OCI-LY3 (cell line): ENCODE data around the gene SNAP47.
A peak's percentile ranks its signal among the peaks of the same experiment; 100 is the strongest.

Experiments used
- H2AFZ ChIP-seq: fragments of 200-600, 300-600 bp; shearing (Covaris generic); 2 replicates; pipeline ENCODE4 v1.6.0; 2014; ENCODE audit warnings: antibody characterized with exemption, low read depth, low read length
- H3K27ac ChIP-seq: fragments of 200-600, 300-600 bp; sonication (generic); 2 replicates; pipeline ENCODE4 v1.5.1; 2014; ENCODE audit warnings: mild to moderate bottlenecking, low read length, moderate library complexity, mixed read lengths
- H3K27me3 ChIP-seq: fragments of 200-600, 300-600 bp; sonication (generic); 2 replicates; pipeline ENCODE4 v1.6.1; 2014; ENCODE audit warnings: low read depth, low read length, mixed read lengths
- H3K36me3 ChIP-seq: fragments of 200-600, 300-600 bp; sonication (generic); replicated peaks from 2 replicates; pipeline ENCODE3; 2014; ENCODE audit warnings: low read depth, low read length, mixed read lengths
- H3K4me1 ChIP-seq: fragments of 300-600, 200-600 bp; sonication (generic); 2 replicates; pipeline ENCODE4 v1.6.1; 2014; ENCODE audit warnings: low read length, mixed read lengths
- H3K4me2 ChIP-seq: fragments of 200-600, 300-600 bp; sonication (generic); 2 replicates; pipeline ENCODE4 v1.6.1; 2014; ENCODE audit warnings: low read length, mixed read lengths
- H3K4me3 ChIP-seq: fragments of 300-600, 200-600 bp; sonication (generic); 2 replicates; pipeline ENCODE4 v1.5.1; 2014; ENCODE audit warnings: antibody characterized with exemption, mild to moderate bottlenecking, low read length, moderate library complexity
- H3K79me2 ChIP-seq: fragments of 300-600, 200-600 bp; shearing (Covaris generic); 2 replicates; pipeline ENCODE4 v1.6.1; 2014; ENCODE audit warnings: mild to moderate bottlenecking, low read length, mixed read lengths
- H3K9ac ChIP-seq: fragments of 300-600, 200-600 bp; shearing (Covaris generic); 2 replicates; pipeline ENCODE4 v1.6.0; 2014; ENCODE audit warnings: mild to moderate bottlenecking, low read length, moderate library complexity
- H3K9me3 ChIP-seq: fragments of 200-600, 300-600 bp; shearing (Covaris generic); 2 replicates; pipeline ENCODE4 v1.6.1; 2014; ENCODE audit warnings: low read length, mixed read lengths; ENCODE audit not compliant: insufficient read depth
- H4K20me1 ChIP-seq: fragments of 200-600, 300-600 bp; sonication (generic); 2 replicates; pipeline ENCODE4 v1.6.1; 2016; ENCODE audit warnings: low read length, mixed read lengths; ENCODE audit not compliant: insufficient read depth
- CTCF ChIP-seq: fragments of 200-600, 300-600 bp; sonication (generic); IDR thresholded peaks from 2 replicates; pipeline ENCODE4 v1.5.1; 2014; ENCODE audit warnings: antibody characterized with exemption, low read length, low read depth
- EZH2phosphoT487 ChIP-seq: fragments of 200-600 bp; shearing (Covaris generic); IDR thresholded peaks from 2 replicates; pipeline ENCODE4 v1.6.1; 2018; ENCODE audit warnings: antibody characterized with exemption, mixed run types, low read depth

SNAP47 gene

GRCh38 chr1:227738820-227739219, 3.6 kb downstream of the SNAP47 start:
- TF ChIP-seq EZH2phosphoT487 (no peak), CTCF (no peak)
- no peak overlapping the region for H3K4me3 ChIP-seq
- no peak overlapping the region for H3K9ac ChIP-seq
- no peak overlapping the region for H2AFZ ChIP-seq
- H3K9me3 ChIP-seq: no peaks in the 10 kb centered on the region
- H3K27ac ChIP-seq: no peak overlapping the region
- peaks cover 99% of the 10 kb centered on the region for H3K79me2 ChIP-seq
- no peak overlapping the region for H3K4me2 ChIP-seq
- H3K27me3 ChIP-seq: no peaks in the 10 kb centered on the region
- peaks cover 54% of the 10 kb centered on the region for H4K20me1 ChIP-seq
- H3K4me1 ChIP-seq: peaks cover 22% of the 10 kb centered on the region
- peaks cover 39% of the 10 kb centered on the region for H3K36me3 ChIP-seq

GRCh38 chr1:227739636-227740035, 4.4 kb downstream of the SNAP47 start:
- H3K9me3 ChIP-seq: no peaks in the 10 kb centered on the region
- H3K9ac ChIP-seq: no peak overlapping the region
- no peak overlapping the region for H2AFZ ChIP-seq
- H3K27ac ChIP-seq: no peak overlapping the region
- TF ChIP-seq EZH2phosphoT487: no peak
- TF ChIP-seq CTCF: no peak
- H3K36me3 ChIP-seq: peaks cover 36% of the 10 kb centered on the region
- no peaks in the 10 kb centered on the region for H3K27me3 ChIP-seq
- H3K4me1 ChIP-seq: peaks cover 19% of the 10 kb centered on the region
- peaks cover 99% of the 10 kb centered on the region for H3K79me2 ChIP-seq
- no peak overlapping the region for H3K4me2 ChIP-seq
- peaks cover 62% of the 10 kb centered on the region for H4K20me1 ChIP-seq
- H3K4me3 ChIP-seq: no peak overlapping the region

- Histone ChIP-seq H3K4me1 (peaks cover 19% of the 10 kb centered on the region), H2AFZ (no peak overlapping the region), H3K9ac (no peak overlapping the region), H3K4me3 (no peak overlapping the region), H3K4me2 (no peak overlapping the region), H3K79me2 (peaks cover 99% of the 10 kb centered on the region), H3K27ac (0 out of 2 replicates have a peak overlapping the region, but pooled peaks have one; percentile 5), H3K9me3 (no peaks in the 10 kb centered on the region), H3K36me3 (peaks cover 36% of the 10 kb centered on the region), H4K20me1 (peaks cover 70% of the 10 kb centered on the region), H3K27me3 (no peaks in the 10 kb centered on the region)
- TF ChIP-seq CTCF (no peak), EZH2phosphoT487 (no peak)
Measured at GRCh38 chr1:227740401-227740960, 5.2 kb downstream of the SNAP47 start.

GRCh38 chr1:227741166-227741870, 6.1 kb downstream of the SNAP47 start:
- H3K27ac ChIP-seq: no peak overlapping the region
- no peak overlapping the region for H2AFZ ChIP-seq
- TF ChIP-seq CTCF: no peak
- TF ChIP-seq EZH2phosphoT487: no peak
- H4K20me1 ChIP-seq: peaks cover 77% of the 10 kb centered on the region
- H3K79me2 ChIP-seq: peaks cover 99% of the 10 kb centered on the region
- peaks cover 36% of the 10 kb centered on the region for H3K36me3 ChIP-seq
- H3K9me3 ChIP-seq: no peaks in the 10 kb centered on the region
- H3K4me2 ChIP-seq: no peak overlapping the region
- H3K27me3 ChIP-seq: no peaks in the 10 kb centered on the region
- no peak overlapping the region for H3K4me3 ChIP-seq
- no peak overlapping the region for H3K9ac ChIP-seq
- H3K4me1 ChIP-seq: peaks cover 19% of the 10 kb centered on the region
